K562 (cell line): ENCODE results near the gene AKAP6. TPM values are rescaled to one million over a fixed set of nuclear protein-coding genes. Genes with fewer than 3 reads are reported as not detected.

ENCODE experiments used
- ATAC-seq: fragments of 200-7000 bp; cut with Tn5 transposase; 3 replicates; pipeline ENCODE4 v1.9.1; 2020; ENCODE audit warnings: moderate library complexity
- BruUV-seq: library from RNA; stranded (reverse); fragments of 400-500 nt; replicated peaks from 2 replicates; lab custom pipeline; 2021; lab: Mats Ljungman, UMichigan
- CTCF ChIA-PET: fragments of 300-600 bp; formaldehyde crosslinking; extraction: SDS; loops from one replicate; lab custom pipeline; 2021; ENCODE audit warnings: low intra/inter-chr PET ratio; lab: Yijun Ruan, JAX
- POLR2A ChIA-PET: fragments of 300-600, 350-650 bp; sonication (Branson Sonifier 250); formaldehyde crosslinking; extraction: SDS; loops from one replicate; lab custom pipeline; 2021; ENCODE audit warnings: antibody characterized with exemption, inconsistent platforms; lab: Yijun Ruan, JAX
- DNase-seq, 4 experiments: peaks; one replicate each; pipeline versions ENCODE4 v3.0.0 to v3.0.0-alpha.2; 2011 to 2018; ENCODE audit warnings: low spot score in 3 of 4, mixed read lengths in 3 of 4; ENCODE audit errors: extremely low read depth in 1 of 4
- FAIRE-seq: peaks from 2 replicates; lab custom pipeline; 2011; peaks lifted over from hg19 to GRCh38; lab: Jason Lieb, UNC
- H2AFZ ChIP-seq: 2 replicates; pipeline ENCODE4 v1.6.0; 2011; ENCODE audit warnings: low read depth, low read length, control low read depth, inconsistent platforms
- H3K27ac ChIP-seq: fragments of 200-600 bp; 3 replicates; pipeline ENCODE4 v1.8.0; 2011; ENCODE audit warnings: low read depth, mild to moderate bottlenecking, control low read depth, inconsistent platforms, low read length, moderate library complexity, mixed read lengths; ENCODE audit errors: extremely low read depth
- H3K27me3 ChIP-seq, 2 experiments: fragments of 300-600 bp in 1 of 2; 2 replicates in 1 of 2; 3 replicates in 1 of 2; pipeline versions ENCODE4 v1.6.0 to v1.8.0; 2011; ENCODE audit warnings: inconsistent platforms in 2 of 2, low read length in 2 of 2, mild to moderate bottlenecking in 1 of 2, mixed read lengths in 1 of 2, moderate library complexity in 1 of 2; ENCODE audit not compliant: control insufficient read depth in 2 of 2, insufficient read depth in 2 of 2
- H3K36me3 ChIP-seq: fragments of 300-600 bp; 3 replicates; pipeline ENCODE4 v1.8.0; 2011; ENCODE audit warnings: mild to moderate bottlenecking, low read length, inconsistent platforms; ENCODE audit not compliant: control insufficient read depth, insufficient read depth
- H3K4me1 ChIP-seq, 2 experiments: fragments of 200-600 bp in 1 of 2; replicated peaks in 1 of 2; 2 replicates in 1 of 2; 3 replicates in 1 of 2; pipeline versions ENCODE4 v1.5.1 to v1.8.0; 2011; ENCODE audit warnings: inconsistent platforms in 2 of 2, low read length in 2 of 2, mild to moderate bottlenecking in 1 of 2, mixed read lengths in 1 of 2, moderate library complexity in 1 of 2; ENCODE audit not compliant: control insufficient read depth in 2 of 2, insufficient read depth in 2 of 2
- H3K4me2 ChIP-seq: 2 replicates; pipeline ENCODE4 v1.6.1; 2011; ENCODE audit warnings: low read length, control low read depth, inconsistent platforms, mixed read lengths; ENCODE audit not compliant: insufficient read depth
- H3K4me3 ChIP-seq: fragments of 200-600 bp; sonication (generic), shearing (Covaris generic); 2 replicates; pipeline ENCODE4 v1.5.1; 2016; ENCODE audit warnings: control low read depth, inconsistent platforms
- H3K79me2 ChIP-seq: fragments of 200-600 bp; 3 replicates; pipeline ENCODE4 v1.8.0; 2011; ENCODE audit warnings: low read length, inconsistent platforms; ENCODE audit not compliant: control insufficient read depth, insufficient read depth
- H3K9ac ChIP-seq, 2 experiments: 2 replicates each; pipeline versions ENCODE4 v1.6.0 to v1.6.1; 2011; ENCODE audit warnings: low read depth in 2 of 2, low read length in 2 of 2, control low read depth in 1 of 2, inconsistent platforms in 1 of 2, mild to moderate bottlenecking in 1 of 2, mixed read lengths in 1 of 2; ENCODE audit not compliant: insufficient read depth in 1 of 2
- H3K9me1 ChIP-seq: one replicate; pipeline ENCODE4 v1.6.0; 2011; ENCODE audit warnings: inconsistent platforms, mild to moderate bottlenecking, low read length, moderate library complexity; ENCODE audit not compliant: control insufficient read depth, insufficient read depth
- H3K9me3 ChIP-seq: replicated peaks from 2 replicates; pipeline ENCODE4 v1.5.1; 2011; ENCODE audit warnings: low read depth, low read length, inconsistent platforms; ENCODE audit not compliant: control insufficient read depth, insufficient read depth
- H4K20me1 ChIP-seq: replicated peaks from 2 replicates; pipeline ENCODE4 v1.6.1; 2011; ENCODE audit warnings: low read length, inconsistent platforms, mixed read lengths; ENCODE audit not compliant: control insufficient read depth, insufficient read depth
- CBFB ChIP-seq: sonication (generic); formaldehyde crosslinking; IDR thresholded peaks from 2 replicates; pipeline ENCODE4 v1.4.0; 2020; ENCODE audit warnings: mild to moderate bottlenecking, missing genetic modification reagents
- CEBPG ChIP-seq, 3 experiments: fragments of 200-800 bp in 1 of 3; sonication (Bioruptor generic) in 1 of 3; sonication (generic) in 1 of 3; formaldehyde crosslinking in 1 of 3; IDR thresholded peaks in 2 of 3; conservative IDR thresholded peaks in 1 of 3; 2 replicates each; pipeline versions ENCODE4 v1.6.1 to v1.8.0; 2016 to 2022; ENCODE audit warnings: missing compliant biosample characterization in 2 of 3, missing genetic modification characterization in 2 of 3, mild to moderate bottlenecking in 1 of 3, missing genetic modification reagents in 1 of 3
- DMBX1 ChIP-seq: fragments of 250-450 bp; sonication (Bioruptor Pico); IDR thresholded peaks from 2 replicates; pipeline ENCODE4 v1.8.0; 2022; ENCODE audit warnings: inconsistent platforms, mild to moderate bottlenecking, moderate library complexity, borderline replicate concordance
- ETV1 ChIP-seq: fragments of 450-650 bp; conservative IDR thresholded peaks from 2 replicates; pipeline ENCODE4 v1.6.1; 2016; ENCODE audit warnings: missing genetic modification characterization, control low read depth, low read depth, missing compliant biosample characterization
- IRF1 ChIP-seq: sonication (generic); formaldehyde crosslinking; IDR thresholded peaks from 2 replicates; pipeline ENCODE4 v1.8.0; 2022; ENCODE audit warnings: missing genetic modification reagents, mild to moderate bottlenecking, borderline replicate concordance
- KDM1A ChIP-seq, 2 experiments: fragments of 450-650 bp; IDR thresholded peaks; 2 replicates each; pipeline ENCODE4 v1.6.1; 2016; ENCODE audit warnings: mild to moderate bottlenecking in 2 of 2
- MEIS2 ChIP-seq: fragments of 450-650 bp; IDR thresholded peaks from 2 replicates; pipeline ENCODE4 v1.6.1; 2014; ENCODE audit warnings: mild to moderate bottlenecking; ENCODE audit not compliant: partially characterized antibody
- NCOA4 ChIP-seq: fragments of 450-650 bp; IDR thresholded peaks from 2 replicates; pipeline ENCODE4 v1.6.1; 2018; ENCODE audit warnings: mild to moderate bottlenecking; ENCODE audit not compliant: partially characterized antibody
- PHB ChIP-seq: fragments of 250-450 bp; sonication (Bioruptor Pico); IDR thresholded peaks from 2 replicates; pipeline ENCODE4 v1.5.0; 2021
- TAL1 ChIP-seq: fragments of 450-650 bp; IDR thresholded peaks from 2 replicates; pipeline ENCODE4 v1.6.1; 2016; ENCODE audit warnings: mild to moderate bottlenecking
- ZNF41 ChIP-seq: fragments of 250-450 bp; sonication (Bioruptor Pico); conservative IDR thresholded peaks from 2 replicates; pipeline ENCODE4 v1.4.0; 2020; ENCODE audit warnings: mild to moderate bottlenecking
- ZNF778 ChIP-seq: fragments of 450-650 bp; formaldehyde crosslinking; IDR thresholded peaks from 2 replicates; pipeline ENCODE4 v1.4.0; 2020; ENCODE audit warnings: mild to moderate bottlenecking, moderate library complexity
- WGBS: fragments of 100-300 bp; shearing (Covaris generic); methylation state at CpG from one replicate; pipeline ENCODE4 v1.1.6; 2016; ENCODE audit warnings: low coverage, mixed read lengths; ENCODE audit not compliant: insufficient coverage; ENCODE audit errors: missing lambda C conversion rate; 5-methylcytosine and 5-hydroxymethylcytosine counted together
- in situ Hi-C: fragments of 300-500 bp; cut with MboI; formaldehyde crosslinking; loops from 4 replicates; pipeline ENCODE4 v1.15.0; 2018; ENCODE audit warnings: inconsistent platforms, mixed read lengths
- intact Hi-C: fragments of 100-400 bp; cut with micrococcal nuclease; formaldehyde crosslinking; loops from 2 replicates; pipeline ENCODE4 v1.14.2; 2022
- polyA plus RNA-seq, 8 experiments: library from polyadenylated mRNA; depleted of rRNA in 4 of 8; stranded (reverse) in 5 of 8; unstranded in 3 of 8; fragments of >200 nt; fragmentation: Nextera tagmentation in 2 of 8; fragmentation: Illumina TruSeq in 1 of 8; extraction: Ambion mirVana in 2 of 8; extraction: Trizol in 1 of 8; gene quantifications; 2 replicates each; pipeline versions ENCODE4 v1.2.1 to v1.2.3, GENCODE V29; 2011 to 2014; ENCODE audit warnings: inconsistent platforms in 1 of 8, missing spikeins in 1 of 8
- small RNA-seq: library from RNA; depleted of rRNA; stranded (forward); fragments of <200 nt; gene quantifications from one replicate; pipeline ENCODE3, GENCODE V24; 2014
- total RNA-seq, 7 experiments: library from RNA; depleted of rRNA in 6 of 7; stranded (reverse); fragments of >200 nt in 6 of 7; fragmentation: Illumina TruSeq in 2 of 7; extraction: Trizol in 2 of 7; gene quantifications; 2 replicates each; pipeline versions ENCODE4 v1.2.1 to v1.2.3, GENCODE V29; 2011 to 2021; ENCODE audit warnings: low replicate concordance in 1 of 7
- TF ChIP-seq, protein P1 (sequence below): IDR thresholded peaks from 3 replicates; pipeline ENCODE4 v1.6.1; 2011; ENCODE audit warnings: borderline replicate concordance, mild to moderate bottlenecking; ENCODE audit not compliant: insufficient read length, insufficient read depth

The AKAP6 gene
- total and polyA plus RNA-seq, 9 of the 15 experiments (the other 6 are each of a cell fraction or from before 2014, with no cell fraction given): 0.03 to 1.7 (median 0.48) TPM

GRCh38 chr14:32883188-32883587 is 554.1 kb downstream of the AKAP6 start:
- WGBS: 0% methylated on average over 3 of the region's 3 CpGs
- TF ChIP-seq, protein P1, sequence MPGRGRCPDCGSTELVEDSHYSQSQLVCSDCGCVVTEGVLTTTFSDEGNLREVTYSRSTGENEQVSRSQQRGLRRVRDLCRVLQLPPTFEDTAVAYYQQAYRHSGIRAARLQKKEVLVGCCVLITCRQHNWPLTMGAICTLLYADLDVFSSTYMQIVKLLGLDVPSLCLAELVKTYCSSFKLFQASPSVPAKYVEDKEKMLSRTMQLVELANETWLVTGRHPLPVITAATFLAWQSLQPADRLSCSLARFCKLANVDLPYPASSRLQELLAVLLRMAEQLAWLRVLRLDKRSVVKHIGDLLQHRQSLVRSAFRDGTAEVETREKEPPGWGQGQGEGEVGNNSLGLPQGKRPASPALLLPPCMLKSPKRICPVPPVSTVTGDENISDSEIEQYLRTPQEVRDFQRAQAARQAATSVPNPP: no peak
- TF ChIP-seq CEBPG (CRISPR knock-in tag; IDR thresholded peaks at IDR 0.05): no peak
- TF ChIP-seq CEBPG (tag; conservative IDR thresholded peaks at IDR 0.05 in 1 of 2, IDR thresholded peaks at IDR 0.05 in 1 of 2): no peak
- no peak for TF ChIP-seq NCOA4
- TF ChIP-seq ETV1 (tag): no peak
- TF ChIP-seq ZNF778: no peak
- TF ChIP-seq IRF1: no peak
- no peak for TF ChIP-seq PHB (CRISPR knock-in tag)
- no peak for TF ChIP-seq DMBX1 (CRISPR knock-in tag)
- TF ChIP-seq CBFB (CRISPR knock-in tag): no peak
- no peak for TF ChIP-seq ZNF41 (CRISPR knock-in tag)
- TF ChIP-seq KDM1A (IDR thresholded peaks at IDR 0.05): no peak
- TF ChIP-seq MEIS2: no peak
- no peak for TF ChIP-seq TAL1
- DNase-seq (no peak), ATAC-seq (no peak), FAIRE-seq (no peak)
- no TSS peak for BruUV-seq
- Histone ChIP-seq H3K9me1 (no peaks in the 10 kb centered on the region), H2AFZ (no peak overlapping the region), H3K4me2 (no peak overlapping the region), H3K27me3 (no peaks in the 10 kb centered on the region), H3K4me3 (no peak overlapping the region), H4K20me1 (no peaks in the 10 kb centered on the region), H3K9ac (no peak overlapping the region), H3K9me3 (no peaks in the 10 kb centered on the region), H3K27ac (no peak overlapping the region), H3K4me1 (no peaks in the 10 kb centered on the region), H3K79me2 (no peaks in the 10 kb centered on the region), H3K36me3 (no peaks in the 10 kb centered on the region)
- in situ Hi-C loops (no loop called here), intact Hi-C loops (no loop called here)
- ChIA-PET POLR2A (no interaction called here), CTCF (no interaction called here)

Small RNA genes lying within 50 kb of the gene (small RNA-seq; reads per million reads assigned to genes)
- gene RN7SL660P: not detected

Other genes starting within 250 kb of the AKAP6 start
- gene RNU6-7, start 127.3 kb upstream of the AKAP6 start, total RNA-seq (2014; rRNA removed): not detected in 2 replicates
- not detected in 2 replicates for gene RNU6-7, start 127.3 kb upstream of the AKAP6 start, total RNA-seq (2014; rRNA removed; fragmentation: Illumina TruSeq; extraction: Trizol)
- not detected in 2 replicates for gene RNU6-7, start 127.3 kb upstream of the AKAP6 start, total RNA-seq (2015; rRNA removed; fragmentation: Illumina TruSeq; extraction: Trizol)
- gene RNU6-7, start 127.3 kb upstream of the AKAP6 start, total RNA-seq (2021): not detected in 2 replicates
- gene RNU6-7, start 127.3 kb upstream of the AKAP6 start, polyA plus RNA-seq (2011; rRNA removed): not detected in 2 replicates
- not detected in 2 replicates for gene RNU6-7, start 127.3 kb upstream of the AKAP6 start, polyA plus RNA-seq (2014; fragmentation: Illumina TruSeq; extraction: Trizol)
- gene RNU6-7, start 127.3 kb upstream of the AKAP6 start, polyA plus RNA-seq (2014; fragmentation: Nextera tagmentation; extraction: Ambion mirVana): not detected
- gene RNU6-7, start 127.3 kb upstream of the AKAP6 start, polyA plus RNA-seq (2014; rRNA removed): not detected in 2 replicates
- not detected in 2 replicates for gene RNU6-8, start 126.0 kb upstream of the AKAP6 start, total RNA-seq (2014; rRNA removed)
- gene RNU6-8, start 126.0 kb upstream of the AKAP6 start, total RNA-seq (2014; rRNA removed; fragmentation: Illumina TruSeq; extraction: Trizol): not detected in 2 replicates
- gene RNU6-8, start 126.0 kb upstream of the AKAP6 start, total RNA-seq (2015; rRNA removed; fragmentation: Illumina TruSeq; extraction: Trizol): not detected in 2 replicates
- not detected in 2 replicates for gene RNU6-8, start 126.0 kb upstream of the AKAP6 start, total RNA-seq (2021)
- gene RNU6-8, start 126.0 kb upstream of the AKAP6 start, polyA plus RNA-seq (2011; rRNA removed): not detected in 2 replicates
- gene RNU6-8, start 126.0 kb upstream of the AKAP6 start, polyA plus RNA-seq (2014; fragmentation: Illumina TruSeq; extraction: Trizol): not detected in 2 replicates
- gene RNU6-8, start 126.0 kb upstream of the AKAP6 start, polyA plus RNA-seq (2014; fragmentation: Nextera tagmentation; extraction: Ambion mirVana): not detected
- gene RNU6-8, start 126.0 kb upstream of the AKAP6 start, polyA plus RNA-seq (2014; rRNA removed): not detected in 2 replicates